ENCODE results near the gene SDCCAG8.

DNA sequence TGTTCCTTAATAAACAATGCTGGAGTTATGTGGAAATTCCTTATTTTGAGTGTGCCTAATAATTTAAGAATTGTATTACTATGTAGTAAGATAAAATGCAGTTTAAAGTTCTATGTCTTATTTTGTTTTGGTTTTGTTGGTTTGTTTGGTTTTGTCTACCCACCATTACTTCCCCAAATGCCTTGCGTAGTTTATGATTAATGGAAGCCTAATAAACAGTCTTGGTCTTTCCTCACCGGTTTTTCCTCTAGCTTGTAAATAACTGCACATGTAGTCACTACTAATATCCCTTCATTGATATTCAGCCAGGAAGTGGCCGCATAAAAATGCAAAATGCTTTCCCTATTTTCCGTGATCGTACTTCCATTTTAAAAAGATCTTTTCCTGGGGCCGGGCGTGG is 2.9 kb downstream of the SDCCAG8 start:
- TF ChIP-seq, protein P1, sequence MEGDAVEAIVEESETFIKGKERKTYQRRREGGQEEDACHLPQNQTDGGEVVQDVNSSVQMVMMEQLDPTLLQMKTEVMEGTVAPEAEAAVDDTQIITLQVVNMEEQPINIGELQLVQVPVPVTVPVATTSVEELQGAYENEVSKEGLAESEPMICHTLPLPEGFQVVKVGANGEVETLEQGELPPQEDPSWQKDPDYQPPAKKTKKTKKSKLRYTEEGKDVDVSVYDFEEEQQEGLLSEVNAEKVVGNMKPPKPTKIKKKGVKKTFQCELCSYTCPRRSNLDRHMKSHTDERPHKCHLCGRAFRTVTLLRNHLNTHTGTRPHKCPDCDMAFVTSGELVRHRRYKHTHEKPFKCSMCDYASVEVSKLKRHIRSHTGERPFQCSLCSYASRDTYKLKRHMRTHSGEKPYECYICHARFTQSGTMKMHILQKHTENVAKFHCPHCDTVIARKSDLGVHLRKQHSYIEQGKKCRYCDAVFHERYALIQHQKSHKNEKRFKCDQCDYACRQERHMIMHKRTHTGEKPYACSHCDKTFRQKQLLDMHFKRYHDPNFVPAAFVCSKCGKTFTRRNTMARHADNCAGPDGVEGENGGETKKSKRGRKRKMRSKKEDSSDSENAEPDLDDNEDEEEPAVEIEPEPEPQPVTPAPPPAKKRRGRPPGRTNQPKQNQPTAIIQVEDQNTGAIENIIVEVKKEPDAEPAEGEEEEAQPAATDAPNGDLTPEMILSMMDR (IDR thresholded peaks at IDR 0.05; ENCODE audit: low read depth, low read length, missing input control), result no peak
- TF ChIP-seq JUND (IDR thresholded peaks at IDR 0.05) (no peak), TAF1 (conservative IDR thresholded peaks at IDR 0.05) (no peak), RAD21 (IDR thresholded peaks at IDR 0.05) (no peak), GABPA (IDR thresholded peaks at IDR 0.05 in 1 of 2, conservative IDR thresholded peaks at IDR 0.05 in 1 of 2) (no peak), SP1 (IDR thresholded peaks at IDR 0.05) (no peak), YY1 (IDR thresholded peaks at IDR 0.05) (no peak)
- TF ChIP-seq, protein P2, sequence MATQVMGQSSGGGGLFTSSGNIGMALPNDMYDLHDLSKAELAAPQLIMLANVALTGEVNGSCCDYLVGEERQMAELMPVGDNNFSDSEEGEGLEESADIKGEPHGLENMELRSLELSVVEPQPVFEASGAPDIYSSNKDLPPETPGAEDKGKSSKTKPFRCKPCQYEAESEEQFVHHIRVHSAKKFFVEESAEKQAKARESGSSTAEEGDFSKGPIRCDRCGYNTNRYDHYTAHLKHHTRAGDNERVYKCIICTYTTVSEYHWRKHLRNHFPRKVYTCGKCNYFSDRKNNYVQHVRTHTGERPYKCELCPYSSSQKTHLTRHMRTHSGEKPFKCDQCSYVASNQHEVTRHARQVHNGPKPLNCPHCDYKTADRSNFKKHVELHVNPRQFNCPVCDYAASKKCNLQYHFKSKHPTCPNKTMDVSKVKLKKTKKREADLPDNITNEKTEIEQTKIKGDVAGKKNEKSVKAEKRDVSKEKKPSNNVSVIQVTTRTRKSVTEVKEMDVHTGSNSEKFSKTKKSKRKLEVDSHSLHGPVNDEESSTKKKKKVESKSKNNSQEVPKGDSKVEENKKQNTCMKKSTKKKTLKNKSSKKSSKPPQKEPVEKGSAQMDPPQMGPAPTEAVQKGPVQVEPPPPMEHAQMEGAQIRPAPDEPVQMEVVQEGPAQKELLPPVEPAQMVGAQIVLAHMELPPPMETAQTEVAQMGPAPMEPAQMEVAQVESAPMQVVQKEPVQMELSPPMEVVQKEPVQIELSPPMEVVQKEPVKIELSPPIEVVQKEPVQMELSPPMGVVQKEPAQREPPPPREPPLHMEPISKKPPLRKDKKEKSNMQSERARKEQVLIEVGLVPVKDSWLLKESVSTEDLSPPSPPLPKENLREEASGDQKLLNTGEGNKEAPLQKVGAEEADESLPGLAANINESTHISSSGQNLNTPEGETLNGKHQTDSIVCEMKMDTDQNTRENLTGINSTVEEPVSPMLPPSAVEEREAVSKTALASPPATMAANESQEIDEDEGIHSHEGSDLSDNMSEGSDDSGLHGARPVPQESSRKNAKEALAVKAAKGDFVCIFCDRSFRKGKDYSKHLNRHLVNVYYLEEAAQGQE (IDR thresholded peaks at IDR 0.05), result no peak
- TF ChIP-seq, protein P3, sequence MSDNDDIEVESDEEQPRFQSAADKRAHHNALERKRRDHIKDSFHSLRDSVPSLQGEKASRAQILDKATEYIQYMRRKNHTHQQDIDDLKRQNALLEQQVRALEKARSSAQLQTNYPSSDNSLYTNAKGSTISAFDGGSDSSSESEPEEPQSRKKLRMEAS (IDR thresholded peaks at IDR 0.05), result no peak
